MM.1S (cell line): ENCODE measurements around the gene JPH3.

Experiments
- DNase-seq: peaks from one replicate; pipeline ENCODE4 v3.0.0-alpha.2; 2015
- H2AFZ ChIP-seq: fragments of 300-600 bp; sonication (generic); 2 replicates; pipeline ENCODE4 v1.6.0; 2016; ENCODE audit warnings: antibody characterized with exemption, low read length
- H3F3A ChIP-seq: fragments of 300-600 bp; sonication (generic); 2 replicates; pipeline ENCODE4 v1.6.1; 2016; ENCODE audit warnings: mild to moderate bottlenecking, antibody characterized with exemption, low read length, moderate library complexity, mixed read lengths; ENCODE audit not compliant: insufficient read depth
- H3K27ac ChIP-seq: fragments of 300-600 bp; sonication (generic); 2 replicates; pipeline ENCODE4 v1.5.1; 2016; ENCODE audit warnings: mild to moderate bottlenecking, low read length
- H3K27me3 ChIP-seq: fragments of 300-600 bp; sonication (generic); replicated peaks from 2 replicates; pipeline ENCODE4 v1.6.0; 2016; ENCODE audit warnings: low read length; ENCODE audit not compliant: insufficient read depth
- H3K36me3 ChIP-seq: fragments of 300-600 bp; sonication (generic); replicated peaks from 2 replicates; pipeline ENCODE4 v1.6.1; 2016; ENCODE audit warnings: mild to moderate bottlenecking, low read length, mixed read lengths; ENCODE audit not compliant: insufficient read depth
- H3K4me1 ChIP-seq: fragments of 300-600 bp; sonication (generic); 2 replicates; pipeline ENCODE4 v1.6.1; 2016; ENCODE audit warnings: low read length, mixed read lengths
- H3K4me2 ChIP-seq: fragments of 300-600 bp; sonication (generic); 2 replicates; pipeline ENCODE4 v1.6.0; 2016; ENCODE audit warnings: low read depth, low read length
- H3K4me3 ChIP-seq: fragments of 300-600 bp; sonication (generic); 2 replicates; pipeline ENCODE4 v1.5.1; 2016; ENCODE audit warnings: low read length, mixed read lengths
- H3K79me2 ChIP-seq: fragments of 300-600 bp; sonication (generic); 2 replicates; pipeline ENCODE4 v1.6.1; 2016; ENCODE audit warnings: mixed run types, low read length, mixed read lengths
- H3K9ac ChIP-seq: fragments of 300-600 bp; sonication (generic); 2 replicates; pipeline ENCODE4 v1.6.1; 2016; ENCODE audit warnings: low read length, mixed read lengths
- H3K9me2 ChIP-seq: fragments of 300-600 bp; sonication (generic); replicated peaks from 2 replicates; pipeline ENCODE4 v1.6.1; 2016; ENCODE audit warnings: mild to moderate bottlenecking, low read length, mixed read lengths; ENCODE audit not compliant: insufficient read depth
- H3K9me3 ChIP-seq: fragments of 300-600 bp; sonication (generic); replicated peaks from 2 replicates; pipeline ENCODE4 v1.6.1; 2016; ENCODE audit warnings: mild to moderate bottlenecking, low read length, mixed read lengths; ENCODE audit not compliant: insufficient read depth
- H4K20me1 ChIP-seq: fragments of 300-600 bp; sonication (generic); 2 replicates; pipeline ENCODE4 v1.6.1; 2016; ENCODE audit warnings: mild to moderate bottlenecking, low read length, moderate library complexity, mixed read lengths; ENCODE audit not compliant: insufficient read depth
- EZH2 ChIP-seq: fragments of 300-600 bp; sonication (generic); optimal IDR thresholded peaks from 2 replicates; pipeline ENCODE3; 2017; ENCODE audit warnings: low read depth, mild to moderate bottlenecking, antibody characterized with exemption, low read length, mixed read lengths
- EZH2phosphoT487 ChIP-seq: fragments of 300-600 bp; sonication (generic); IDR thresholded peaks from 2 replicates; pipeline ENCODE4 v1.6.1; 2018; ENCODE audit warnings: antibody characterized with exemption, low read length
- TF ChIP-seq, protein P1 (sequence below): fragments of 300-600 bp; sonication (generic); IDR thresholded peaks from 2 replicates; pipeline ENCODE4 v1.5.1; 2016; ENCODE audit warnings: antibody characterized with exemption, low read length, mixed read lengths

Gene JPH3

DNA sequence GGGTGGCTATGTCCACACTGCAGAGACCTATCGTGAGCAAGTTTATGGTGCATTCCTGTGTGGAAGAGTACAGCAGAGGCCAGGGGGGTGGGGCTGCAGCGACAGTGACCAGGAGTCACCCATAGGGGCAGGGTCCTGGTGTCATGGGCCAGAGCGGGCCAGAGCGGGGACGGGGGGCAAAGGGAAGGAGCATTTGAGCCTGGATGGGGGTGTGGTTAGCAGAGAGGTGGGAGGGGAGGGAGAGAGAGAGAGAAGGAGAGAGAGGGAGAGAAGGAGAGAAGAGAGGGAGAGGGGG, 17.8 kb downstream of the JPH3 start:
- Histone ChIP-seq H3K9me3 (no peaks in the 10 kb centered on the region), H3K27me3 (peaks cover 35% of the 10 kb centered on the region), H3K36me3 (no peaks in the 10 kb centered on the region), H3K27ac (no peak overlapping the region), H2AFZ (no peak overlapping the region), H3K9ac (no peak overlapping the region), H3K9me2 (no peaks in the 10 kb centered on the region), H3F3A (no peaks in the 10 kb centered on the region), H3K4me2 (no peak overlapping the region), H3K4me1 (no peaks in the 10 kb centered on the region), H3K79me2 (no peaks in the 10 kb centered on the region), H3K4me3 (no peak overlapping the region), H4K20me1 (no peaks in the 10 kb centered on the region)
- TF ChIP-seq EZH2phosphoT487, result no peak
- TF ChIP-seq, protein P1, sequence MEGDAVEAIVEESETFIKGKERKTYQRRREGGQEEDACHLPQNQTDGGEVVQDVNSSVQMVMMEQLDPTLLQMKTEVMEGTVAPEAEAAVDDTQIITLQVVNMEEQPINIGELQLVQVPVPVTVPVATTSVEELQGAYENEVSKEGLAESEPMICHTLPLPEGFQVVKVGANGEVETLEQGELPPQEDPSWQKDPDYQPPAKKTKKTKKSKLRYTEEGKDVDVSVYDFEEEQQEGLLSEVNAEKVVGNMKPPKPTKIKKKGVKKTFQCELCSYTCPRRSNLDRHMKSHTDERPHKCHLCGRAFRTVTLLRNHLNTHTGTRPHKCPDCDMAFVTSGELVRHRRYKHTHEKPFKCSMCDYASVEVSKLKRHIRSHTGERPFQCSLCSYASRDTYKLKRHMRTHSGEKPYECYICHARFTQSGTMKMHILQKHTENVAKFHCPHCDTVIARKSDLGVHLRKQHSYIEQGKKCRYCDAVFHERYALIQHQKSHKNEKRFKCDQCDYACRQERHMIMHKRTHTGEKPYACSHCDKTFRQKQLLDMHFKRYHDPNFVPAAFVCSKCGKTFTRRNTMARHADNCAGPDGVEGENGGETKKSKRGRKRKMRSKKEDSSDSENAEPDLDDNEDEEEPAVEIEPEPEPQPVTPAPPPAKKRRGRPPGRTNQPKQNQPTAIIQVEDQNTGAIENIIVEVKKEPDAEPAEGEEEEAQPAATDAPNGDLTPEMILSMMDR, result no peak
- no peak for TF ChIP-seq EZH2
- no peak for DNase-seq

DNA sequence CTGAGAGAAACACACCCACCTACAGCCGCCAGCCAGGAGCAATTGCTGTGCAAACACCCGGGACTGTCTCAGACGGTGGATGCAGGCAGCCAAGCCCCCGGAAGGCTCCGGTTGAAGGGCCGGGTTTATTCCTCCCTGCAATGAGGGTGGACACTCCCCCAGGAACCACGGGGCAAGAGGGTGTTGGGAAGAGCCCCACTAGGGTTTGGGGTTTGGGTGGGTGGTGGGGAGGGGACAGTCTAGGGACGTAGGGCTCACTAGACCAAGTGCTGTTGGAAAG, 19.2 kb downstream of the JPH3 start:
- Histone ChIP-seq H3K36me3 (no peaks in the 10 kb centered on the region), H3K4me3 (no peak overlapping the region), H3K79me2 (no peaks in the 10 kb centered on the region), H3K9me3 (no peaks in the 10 kb centered on the region), H4K20me1 (no peaks in the 10 kb centered on the region), H3K9me2 (no peaks in the 10 kb centered on the region), H3K4me2 (no peak overlapping the region), H3K9ac (no peak overlapping the region), H2AFZ (no peak overlapping the region), H3K27me3 (peaks cover 35% of the 10 kb centered on the region), H3K4me1 (no peaks in the 10 kb centered on the region), H3F3A (no peaks in the 10 kb centered on the region), H3K27ac (no peak overlapping the region)
- DNase-seq, result no peak
- no peak for TF ChIP-seq EZH2
- TF ChIP-seq, protein P1, result no peak
- no peak for TF ChIP-seq EZH2phosphoT487

DNA sequence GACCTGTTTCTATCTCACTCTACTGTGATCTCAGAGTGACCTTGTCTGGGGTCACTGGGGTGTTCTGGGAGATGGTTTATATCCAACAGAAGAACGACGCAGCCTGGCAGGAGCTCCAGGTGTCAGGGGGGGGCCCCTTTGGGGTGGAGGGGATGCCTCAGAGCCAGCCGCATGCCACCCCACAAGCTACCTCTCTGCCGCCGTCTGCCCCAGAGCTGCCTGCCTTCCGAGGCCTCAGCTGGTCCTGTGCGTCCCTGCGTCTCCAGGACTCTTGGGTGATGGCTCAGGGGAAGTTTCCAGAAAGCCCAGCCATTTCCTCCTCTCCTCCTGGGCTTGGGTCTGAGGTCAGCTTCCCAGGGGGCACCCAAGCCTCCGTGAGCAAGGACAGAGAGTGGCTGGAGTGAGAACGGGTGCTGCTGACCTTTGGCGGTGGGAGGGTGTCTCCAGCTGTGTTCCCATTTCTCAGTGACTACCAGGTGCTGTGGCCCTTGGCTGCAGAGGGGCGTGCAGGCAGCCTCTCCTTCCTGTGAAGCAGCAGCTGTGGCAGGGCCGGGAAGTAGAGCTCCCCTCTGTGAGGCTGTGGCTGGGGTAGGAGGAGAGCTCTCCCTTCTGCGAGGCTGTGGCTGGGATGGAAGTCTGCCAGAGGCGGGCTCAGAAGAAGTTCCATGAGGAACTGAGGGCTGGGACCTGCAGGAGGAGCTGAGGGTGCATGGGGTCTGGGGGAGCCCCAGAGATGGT, 19.8 kb downstream of the JPH3 start:
- H3K9ac ChIP-seq, result no peak overlapping the region
- H2AFZ ChIP-seq, result no peak overlapping the region
- no peaks in the 10 kb centered on the region for H3K79me2 ChIP-seq
- no peaks in the 10 kb centered on the region for H3K36me3 ChIP-seq
- no peak for DNase-seq
- H3K9me3 ChIP-seq, result no peaks in the 10 kb centered on the region
- no peaks in the 10 kb centered on the region for H3K4me1 ChIP-seq
- H3F3A ChIP-seq, result no peaks in the 10 kb centered on the region
- H3K4me2 ChIP-seq, result no peak overlapping the region
- H4K20me1 ChIP-seq, result no peaks in the 10 kb centered on the region
- H3K9me2 ChIP-seq, result no peaks in the 10 kb centered on the region
- H3K27me3 ChIP-seq, result peaks cover 31% of the 10 kb centered on the region
- H3K4me3 ChIP-seq, result no peak overlapping the region
- TF ChIP-seq EZH2 (no peak), EZH2phosphoT487 (no peak)
- TF ChIP-seq, protein P1, result no peak
- no peak overlapping the region for H3K27ac ChIP-seq
